GM19351 (cell line): ENCODE measurements around the gene TNP2.

Experiments used
- ATAC-seq: cut with Tn5 transposase; IDR thresholded peaks from one replicate; pipeline ENCODE4 v1.9.1; 2021; ENCODE audit warnings: mild to moderate bottlenecking, moderate library complexity; ENCODE audit not compliant: unreplicated experiment

The TNP2 gene

DNA sequence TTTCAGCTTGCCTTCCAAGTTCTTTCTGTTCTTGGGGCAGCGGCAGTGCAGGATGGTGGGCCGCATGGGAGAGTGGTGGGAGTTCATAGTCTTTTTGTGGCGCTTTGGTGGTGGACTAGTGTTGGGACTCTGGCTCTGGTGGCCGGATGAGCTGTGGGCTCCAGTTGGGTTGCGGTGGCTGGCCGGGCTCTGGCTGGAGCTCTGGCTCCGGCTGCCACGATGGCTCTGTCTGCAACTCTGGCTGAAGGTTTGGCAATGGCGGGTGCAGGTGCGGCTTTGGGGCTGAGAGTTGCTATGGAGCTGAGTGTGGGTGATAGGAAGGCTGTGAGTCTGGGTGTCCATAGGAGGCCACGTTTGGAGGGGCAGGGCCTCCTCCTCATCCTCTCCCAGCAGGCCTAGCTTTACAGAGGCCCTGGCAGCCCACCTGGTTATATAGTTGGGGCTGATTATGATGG is at the start of gene TNP2:
TNP2 (minus strand) TSS at position 405 of the 455 bp plus-strand sequence; CDS start at position 342, 63 bp downstream.
- no peak for ATAC-seq

DNA sequence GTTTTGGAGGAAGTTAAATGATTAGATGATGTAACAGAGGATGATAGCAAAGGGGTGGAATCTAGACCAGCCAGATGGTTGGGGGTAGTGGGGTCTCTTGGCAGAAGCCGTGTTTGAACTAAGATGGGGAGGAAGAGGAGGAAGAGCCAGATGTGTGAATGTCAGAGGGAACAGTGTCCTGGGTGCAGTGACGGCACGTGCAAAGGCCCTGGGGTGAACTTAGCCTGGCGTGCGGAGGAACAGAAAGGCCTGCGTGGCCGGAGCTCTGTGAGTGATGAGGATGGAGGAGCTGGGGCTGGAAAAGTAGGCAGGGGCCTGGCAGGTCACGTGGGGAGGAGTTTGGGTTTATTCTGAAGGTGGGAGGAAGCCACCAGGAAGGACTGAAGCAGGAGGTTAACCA is 49.7 kb upstream of the TNP2 start:
- no peak for ATAC-seq

GRCh38 chr16:11316331-11317015 is 47.3 kb upstream of the TNP2 start:
- ATAC-seq, result no peak

DNA sequence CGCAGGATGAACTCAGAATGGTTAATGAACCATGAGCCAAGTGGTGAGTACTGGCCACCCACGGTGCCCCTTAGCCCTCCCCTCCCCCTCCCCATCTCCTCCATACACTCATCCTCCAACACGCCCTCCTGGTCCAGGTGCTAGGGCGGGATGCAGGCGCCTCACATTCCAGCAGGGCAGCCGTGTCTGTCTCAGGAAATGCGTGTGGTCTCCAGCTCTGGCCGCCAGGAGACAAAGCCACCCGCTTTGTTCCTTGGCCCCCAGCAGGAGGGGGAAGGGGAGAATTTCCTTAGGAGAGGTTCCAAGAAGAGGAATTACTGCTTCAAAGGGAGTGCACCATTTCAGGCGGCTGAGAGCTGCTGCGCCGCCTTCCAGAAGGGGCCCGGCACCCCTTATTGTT is 46.4 kb upstream of the TNP2 start:
- no peak for ATAC-seq

GRCh38 chr16:11314309-11314894 is 45.3 kb upstream of the TNP2 start:
- no peak for ATAC-seq

GRCh38 chr16:11313493-11314308 is 44.6 kb upstream of the TNP2 start:
- ATAC-seq, result no peak

GRCh38 chr16:11312718-11313492 is 43.8 kb upstream of the TNP2 start:
- ATAC-seq, result no peak

DNA sequence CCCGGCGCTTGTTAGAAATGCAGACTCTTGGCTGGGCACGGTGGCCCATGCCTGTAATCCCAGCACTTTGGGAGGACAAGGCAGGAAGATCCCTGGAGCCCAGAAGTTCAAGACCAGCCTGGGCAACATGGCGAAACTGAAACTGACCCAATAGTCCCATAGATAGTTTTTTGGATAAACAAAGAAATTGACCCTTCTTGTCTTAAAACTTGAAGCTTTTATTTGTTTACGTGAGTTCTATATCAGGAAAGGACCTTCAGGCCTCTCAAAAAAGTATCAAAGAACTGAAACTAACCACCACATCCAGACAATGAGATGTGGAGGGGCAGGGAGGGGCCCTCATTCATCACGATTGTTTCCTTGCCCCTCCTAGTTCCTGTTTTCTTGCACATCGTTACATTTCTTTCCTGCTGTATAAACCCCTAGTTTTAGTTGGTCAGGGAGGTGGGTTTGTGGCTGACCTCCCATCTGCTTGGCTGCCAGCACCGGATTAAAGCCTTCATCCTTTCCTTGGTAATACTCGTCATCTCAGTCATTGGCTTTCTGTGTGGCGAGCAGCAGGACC is 42.0 kb upstream of the TNP2 start:
- peak; percentile 42 for ATAC-seq

DNA sequence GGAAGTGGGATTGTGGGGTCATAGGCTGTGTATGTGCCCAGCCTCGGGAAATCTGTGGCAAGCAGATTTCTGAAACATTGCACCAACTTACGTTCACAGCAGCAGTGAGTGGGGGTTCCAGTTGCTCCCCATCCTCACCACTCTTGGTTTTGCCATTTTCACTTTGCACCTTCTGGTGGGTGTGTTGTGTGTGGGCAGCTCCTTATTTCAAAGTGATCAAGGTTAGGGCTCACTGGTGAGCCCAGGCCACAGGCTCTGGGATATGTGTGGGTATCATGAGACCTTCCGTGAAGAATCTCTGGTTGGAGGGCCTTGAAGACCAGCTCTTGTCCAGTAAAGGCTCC is 41.5 kb upstream of the TNP2 start:
- no peak for ATAC-seq

GRCh38 chr16:11309895-11310633 is 40.9 kb upstream of the TNP2 start:
- no peak for ATAC-seq

- no peak for ATAC-seq
Observed at GRCh38 chr16:11308493-11309283, 39.6 kb upstream of the TNP2 start.

- ATAC-seq, result no peak
Observed at GRCh38 chr16:11307639-11308492, 38.7 kb upstream of the TNP2 start.

- ATAC-seq, result no peak
Observed at GRCh38 chr16:11306997-11307638, 38.0 kb upstream of the TNP2 start.

DNA sequence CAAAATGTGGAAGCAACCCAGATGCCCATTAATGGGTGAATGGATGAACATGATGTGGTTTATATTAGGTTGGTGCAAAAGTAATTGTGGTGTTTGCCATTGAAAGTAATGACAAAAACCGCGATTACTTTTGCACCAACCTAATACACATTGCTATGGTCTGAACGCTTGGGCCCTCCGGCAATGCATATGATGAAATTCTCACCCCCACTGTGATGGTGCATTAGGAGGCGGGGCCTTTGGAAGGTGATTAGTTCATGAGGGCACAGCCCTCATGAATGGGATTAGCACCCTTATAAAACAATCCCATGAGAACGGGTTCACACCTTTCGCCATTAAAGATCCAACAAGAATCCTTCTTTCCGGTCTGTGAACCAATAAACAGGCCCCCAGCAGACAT is 37.3 kb upstream of the TNP2 start:
- ATAC-seq, result no peak

GRCh38 chr16:11303405-11304138 is 34.4 kb upstream of the TNP2 start:
- ATAC-seq, result no peak

DNA sequence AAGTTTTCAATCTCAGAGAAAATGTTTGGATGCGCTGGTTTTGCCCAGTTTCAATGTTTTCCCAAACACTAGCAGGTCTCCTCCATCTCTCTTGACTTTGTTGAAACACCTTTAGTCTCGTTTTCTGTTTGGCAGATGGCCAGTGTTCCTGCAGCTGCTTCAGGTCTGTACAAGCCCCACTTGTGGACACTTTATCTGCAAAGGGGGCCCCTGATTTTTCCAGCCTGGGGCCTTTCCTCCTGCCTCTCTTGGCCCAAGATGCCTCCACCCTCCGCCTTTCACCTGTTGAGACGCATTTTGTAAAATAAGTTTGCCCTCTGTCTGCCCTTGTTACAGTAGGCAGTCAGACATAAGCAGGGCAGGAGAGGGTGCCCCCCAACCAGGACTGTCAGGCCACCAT is 33.9 kb upstream of the TNP2 start:
- ATAC-seq, result no peak
